Measurements from ENCODE around the gene BDKRB1. TPM values are rescaled to one million over a fixed set of nuclear protein-coding genes. Genes with fewer than 3 reads are reported as not detected.

The BDKRB1 gene
- total RNA-seq, 1 experiment from 2014 or later = not detected

- intact Hi-C loops (cut with micrococcal nuclease; ENCODE audit: unreplicated experiment) = no loop called here
- no peak overlapping the region for H3K4me3 ChIP-seq (ENCODE audit: low read depth in 2 of 2, low read length in 2 of 2)
- BruUV-seq (replicated peaks) = no TSS peak
- no peak for DNase-seq (ENCODE audit: low read depth, low spot score)
- ChIA-PET POLR2A (no interaction called here), CTCF (no interaction called here)
- H3K36me3 ChIP-seq (ENCODE audit: control insufficient read depth, insufficient read depth, low read length) = no peaks in the 10 kb centered on the region
- no peak for ATAC-seq
- no peak overlapping the region for H3K27ac ChIP-seq (ENCODE audit: low read length)
- no peak for TF ChIP-seq TCF7L2 (IDR thresholded peaks at IDR 0.05; ENCODE audit: low read depth, low read length)
- TF ChIP-seq SIN3A (IDR thresholded peaks at IDR 0.05; ENCODE audit: borderline replicate concordance, insufficient read depth, low read depth, low read length) = no peak
- in situ Hi-C loops (cut with HindIII; ENCODE audit: low pct_unique_long_range_greater_than_20kb, low sequenced_read_pairs) = no loop called here
- H3K9me3 ChIP-seq (ENCODE audit: control insufficient read depth, insufficient read depth, low read depth, low read length) = no peaks in the 10 kb centered on the region
- H3K27me3 ChIP-seq (ENCODE audit: control insufficient read depth, insufficient read depth, low read length) = no peaks in the 10 kb centered on the region
- H3K4me1 ChIP-seq (ENCODE audit: control insufficient read depth, insufficient read depth, low read length) = no peaks in the 10 kb centered on the region
These were observed 30.8 kb upstream of the BDKRB1 start for GRCh38 chr14:96225213-96225612.

GRCh38 chr14:96225745-96226151 is 30.3 kb upstream of the BDKRB1 start:
- H3K4me3 ChIP-seq (ENCODE audit: low read depth in 2 of 2, low read length in 2 of 2) = no peak overlapping the region
- ChIA-PET POLR2A (no interaction called here), CTCF (no interaction called here)
- H3K9me3 ChIP-seq (ENCODE audit: control insufficient read depth, insufficient read depth, low read depth, low read length) = no peaks in the 10 kb centered on the region
- BruUV-seq (replicated peaks) = no TSS peak
- in situ Hi-C loops (cut with HindIII; ENCODE audit: low pct_unique_long_range_greater_than_20kb, low sequenced_read_pairs) (no loop called here), intact Hi-C loops (cut with micrococcal nuclease; ENCODE audit: unreplicated experiment) (no loop called here)
- ATAC-seq (no peak), DNase-seq (ENCODE audit: low read depth, low spot score) (no peak)
- no peaks in the 10 kb centered on the region for H3K4me1 ChIP-seq (ENCODE audit: control insufficient read depth, insufficient read depth, low read length)
- H3K36me3 ChIP-seq (ENCODE audit: control insufficient read depth, insufficient read depth, low read length) = no peaks in the 10 kb centered on the region
- no peak overlapping the region for H3K27ac ChIP-seq (ENCODE audit: low read length)
- TF ChIP-seq CTCF (IDR thresholded peaks at IDR 0.05) = no peak
- TF ChIP-seq POLR2AphosphoS5 (IDR thresholded peaks at IDR 0.05; ENCODE audit: low read depth, low read length) = no peak
- no peaks in the 10 kb centered on the region for H3K27me3 ChIP-seq (ENCODE audit: control insufficient read depth, insufficient read depth, low read length)

GRCh38 chr14:96227428-96227827 is 28.6 kb upstream of the BDKRB1 start:
- CTCF ChIA-PET = no interaction called here
- TF ChIP-seq SIN3A (IDR thresholded peaks at IDR 0.05; ENCODE audit: borderline replicate concordance, insufficient read depth, low read depth, low read length) (no peak), CTCF (IDR thresholded peaks at IDR 0.05) (no peak), TCF7L2 (IDR thresholded peaks at IDR 0.05; ENCODE audit: low read depth, low read length) (no peak), REST (IDR thresholded peaks at IDR 0.05; ENCODE audit: insufficient read depth in 1 of 2, low read depth in 2 of 2, low read length in 1 of 2) (no peak), POLR2AphosphoS5 (IDR thresholded peaks at IDR 0.05; ENCODE audit: low read depth, low read length) (no peak)
- no TSS peak for BruUV-seq (replicated peaks)
- ATAC-seq (no peak), DNase-seq (ENCODE audit: low read depth, low spot score) (no peak)
- H3K4me1 ChIP-seq (ENCODE audit: control insufficient read depth, insufficient read depth, low read length) = no peaks in the 10 kb centered on the region
- no peaks in the 10 kb centered on the region for H3K36me3 ChIP-seq (ENCODE audit: control insufficient read depth, insufficient read depth, low read length)
- POLR2A ChIA-PET = no interaction called here
- no peaks in the 10 kb centered on the region for H3K9me3 ChIP-seq (ENCODE audit: control insufficient read depth, insufficient read depth, low read depth, low read length)
- no peak overlapping the region for H3K4me3 ChIP-seq (ENCODE audit: low read depth in 2 of 2, low read length in 2 of 2)
- in situ Hi-C loops (cut with HindIII; ENCODE audit: low pct_unique_long_range_greater_than_20kb, low sequenced_read_pairs) = no loop called here
- intact Hi-C loops (cut with micrococcal nuclease; ENCODE audit: unreplicated experiment) = no loop called here
- H3K27me3 ChIP-seq (ENCODE audit: control insufficient read depth, insufficient read depth, low read length) = no peaks in the 10 kb centered on the region
- H3K27ac ChIP-seq (ENCODE audit: low read length) = no peak overlapping the region
